Stimulated activated CD4-positive, alpha-beta T cell treated with anti-CD3 and anti-CD28 coated beads, Interleukin-12 subunit alpha, Interleukin-12 subunit beta, amount 100 ng/mL, for 4 hours (primary cell): Measurements from ENCODE around the gene DBNL.

ENCODE experiments used
- DNase-seq: peaks from one replicate; pipeline ENCODE4 v3.0.0-alpha.2; 2020

DBNL gene

GRCh38 chr7:44062903-44063295 is 18.4 kb downstream of the DBNL start:
- no peak for DNase-seq

- DNase-seq: no peak
These were observed 19.0 kb downstream of the DBNL start for GRCh38 chr7:44063547-44063893.

- DNase-seq: no peak
These were observed 19.6 kb downstream of the DBNL start for GRCh38 chr7:44063894-44064651.

- peak; percentile 24 for DNase-seq
These were observed 20.4 kb downstream of the DBNL start for GRCh38 chr7:44064791-44065430.

- no peak for DNase-seq
These were observed 21.1 kb downstream of the DBNL start, which contains the start of gene PGAM2 for GRCh38 chr7:44065431-44066110. Gene PGAM2 (minus strand): TSS chr7:44065567. CDS start chr7:44065529, 38 bp downstream.

- no peak for DNase-seq
These were observed 21.6 kb downstream of the DBNL start for GRCh38 chr7:44066111-44066460.

GRCh38 chr7:44066494-44067063 is 22.1 kb downstream of the DBNL start:
- no peak for DNase-seq

GRCh38 chr7:44067064-44067951 is 22.8 kb downstream of the DBNL start:
- DNase-seq: no peak

- DNase-seq: no peak
These were observed 23.6 kb downstream of the DBNL start for GRCh38 chr7:44068054-44068453.

GRCh38 chr7:44071726-44072363 is 27.3 kb downstream of the DBNL start:
- no peak for DNase-seq

- DNase-seq: no peak
These were observed 28.1 kb downstream of the DBNL start for GRCh38 chr7:44072364-44073231.

- DNase-seq: no peak
These were observed 29.3 kb downstream of the DBNL start for GRCh38 chr7:44073664-44074348.

- DNase-seq: no peak
These were observed 29.8 kb downstream of the DBNL start for GRCh38 chr7:44074349-44074695.

GRCh38 chr7:44075296-44076075 is 31.0 kb downstream of the DBNL start:
- no peak for DNase-seq

GRCh38 chr7:44076101-44076895 is 31.8 kb downstream of the DBNL start:
- DNase-seq: no peak

- no peak for DNase-seq
These were observed 32.6 kb downstream of the DBNL start for GRCh38 chr7:44077061-44077460.

- DNase-seq: no peak
These were observed 33.2 kb downstream of the DBNL start for GRCh38 chr7:44077681-44078091.

GRCh38 chr7:44078521-44078920 is 34.0 kb downstream of the DBNL start:
- DNase-seq: no peak
